ENCODE data around the gene FAM174B. TPM values are rescaled to one million over a fixed set of nuclear protein-coding genes. Genes with fewer than 3 reads are reported as not detected.

The FAM174B gene
- total RNA-seq, 1 donor from 2014 or later = 16.7 TPM

GRCh38 chr15:92579931-92580470, 75.6 kb downstream of the FAM174B start:
- no peak for FAIRE-seq
- DNase-seq (ENCODE audit: low spot score in 2 of 2) = no peak

DNA sequence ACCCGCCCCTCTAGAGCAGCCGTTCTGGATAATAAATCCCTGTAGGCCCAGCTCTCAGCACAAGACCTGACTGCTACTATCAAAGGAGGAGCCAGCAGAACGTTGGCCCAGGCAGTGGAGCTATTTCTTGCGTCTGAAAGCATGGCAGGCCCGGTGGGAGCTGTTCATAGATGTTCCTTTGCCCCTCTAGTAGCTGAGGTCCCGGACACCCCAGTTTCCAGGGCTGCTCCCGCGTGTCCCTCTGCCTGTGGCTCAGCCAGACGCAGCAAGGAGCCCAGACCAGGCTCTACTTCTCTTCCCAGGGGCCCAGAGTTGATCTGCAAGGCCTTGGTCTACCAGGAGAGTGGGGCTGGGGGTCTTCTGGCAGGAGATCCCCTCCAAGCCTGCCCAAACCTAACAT, 76.1 kb downstream of the FAM174B start:
- DNase-seq (ENCODE audit: low spot score in 2 of 2) = no peak
- no peak for FAIRE-seq

DNA sequence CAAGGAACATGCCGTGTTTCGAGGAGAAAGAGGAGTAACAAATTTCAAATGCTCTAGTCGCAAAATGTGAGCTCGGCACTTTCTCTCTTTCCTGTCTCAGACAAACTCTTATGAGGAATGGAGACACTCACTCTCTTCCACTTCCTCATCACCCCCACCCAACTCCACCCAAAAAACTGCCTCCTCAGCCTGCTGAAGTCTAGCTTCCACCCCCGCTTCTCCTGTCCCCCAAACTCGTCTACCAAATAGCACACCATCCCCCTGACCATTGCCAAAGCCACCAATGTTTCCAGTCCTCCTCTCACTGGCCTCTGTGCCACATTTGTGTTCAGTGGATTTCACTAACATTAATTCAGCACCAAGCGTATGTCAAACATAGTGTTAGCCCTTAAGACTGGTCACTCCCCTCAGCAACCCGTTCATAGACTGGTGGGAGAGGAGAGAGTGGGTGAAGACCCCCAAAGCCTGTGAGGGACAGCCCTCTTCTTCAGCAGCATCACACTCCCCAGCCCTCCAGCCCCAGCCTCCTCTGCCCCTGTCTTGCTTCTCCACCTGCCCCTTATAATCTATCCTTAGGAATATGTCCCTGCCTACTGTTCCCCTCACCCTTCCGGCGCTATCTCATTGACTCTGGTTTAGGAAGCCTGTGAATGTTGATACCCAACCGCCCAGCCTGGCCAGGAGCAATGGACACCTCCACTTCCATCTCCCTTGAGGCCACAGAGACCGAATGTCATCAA, 77.3 kb downstream of the FAM174B start:
- no peak for DNase-seq (ENCODE audit: low spot score in 2 of 2)
- no peak for FAIRE-seq

DNA sequence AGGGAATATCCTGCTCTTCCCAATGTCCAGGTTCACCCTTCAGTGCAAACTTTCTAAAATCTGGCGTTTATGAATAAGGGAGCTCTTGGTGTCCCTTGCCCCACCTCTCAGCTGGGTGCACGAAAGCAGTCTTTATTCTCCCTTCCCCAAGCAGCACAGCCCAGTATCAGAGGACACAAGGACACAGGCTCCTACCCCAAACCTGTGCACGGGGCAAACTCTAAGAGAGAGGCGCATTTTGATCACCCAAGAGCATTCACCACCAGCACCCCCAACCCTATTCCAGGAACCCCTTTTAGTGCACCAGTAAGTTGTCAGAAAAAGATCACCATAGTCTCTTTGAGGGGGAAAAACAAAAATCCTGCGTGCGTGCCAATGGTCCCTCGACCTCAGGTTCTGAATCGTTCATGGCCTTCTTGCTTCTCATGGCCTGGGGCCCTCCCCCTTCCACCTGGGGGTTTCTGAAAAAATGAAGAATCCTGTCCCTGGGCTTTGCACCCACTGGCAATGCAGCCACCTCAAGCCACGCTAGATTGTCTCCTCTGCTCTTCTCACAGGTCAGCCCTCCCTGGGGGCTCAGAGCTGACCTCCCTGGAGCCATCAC, 78.9 kb downstream of the FAM174B start:
- no peak for FAIRE-seq

GRCh38 chr15:92574566-92574965, 81.0 kb downstream of the FAM174B start:
- DNase-seq (ENCODE audit: low spot score in 2 of 2) (no peak), FAIRE-seq (no peak)

More for the DNA sequence above, 78.9 kb downstream of the FAM174B start:
- no peak for DNase-seq (ENCODE audit: low spot score in 2 of 2)

- no peak for DNase-seq (ENCODE audit: low spot score in 2 of 2)
- no peak for FAIRE-seq
Measured at GRCh38 chr15:92574161-92574560, 81.4 kb downstream of the FAM174B start.

- FAIRE-seq = no peak
- DNase-seq (ENCODE audit: low spot score in 2 of 2) = no peak
Measured at GRCh38 chr15:92571824-92572223, 83.8 kb downstream of the FAM174B start.

DNA sequence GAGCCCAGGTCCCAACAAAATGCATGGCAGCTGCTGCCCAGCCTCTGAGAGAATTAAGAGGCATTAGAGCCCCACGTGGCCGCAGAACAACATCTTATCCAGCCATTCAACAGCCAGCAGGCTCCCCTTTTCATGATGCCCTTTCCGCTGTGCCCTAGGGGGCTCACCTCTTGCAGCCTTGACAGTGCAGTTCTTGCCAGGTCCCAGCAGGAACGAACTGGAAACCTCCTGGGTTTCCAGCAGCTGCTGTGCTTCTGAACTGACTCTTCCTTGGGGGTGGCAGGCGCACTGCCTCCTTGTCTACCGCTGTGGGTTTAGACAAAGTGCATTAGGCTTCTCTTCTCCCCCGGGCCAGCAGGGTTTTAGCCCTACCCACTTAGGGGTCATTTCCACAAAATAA, 85.2 kb downstream of the FAM174B start:
- DNase-seq (ENCODE audit: low spot score in 2 of 2) = no peak
- no peak for FAIRE-seq

- no peak for DNase-seq (ENCODE audit: low spot score in 2 of 2)
- FAIRE-seq = no peak
Measured at GRCh38 chr15:92569778-92570177, 85.8 kb downstream of the FAM174B start.

Other genes with a start within 250 kb of the FAM174B start
- 108 TPM for gene CHD2, start 244.5 kb upstream of the FAM174B start, total RNA-seq

All from frontal cortex (tissue), 4 donors.